ENCODE data around the gene GMCL2.

GMCL2 gene

GRCh38 chr5:178211095-178212048 is 24.2 kb upstream of the GMCL2 start:
- no peak overlapping the region for H3K9ac ChIP-seq (ENCODE audit: low read length)
- H3K27me3 ChIP-seq (ENCODE audit: control insufficient read depth, insufficient read depth, low read length) = no peaks in the 10 kb centered on the region
- no peaks in the 10 kb centered on the region for H3K9me3 ChIP-seq (ENCODE audit: control insufficient read depth, insufficient read depth, low read depth, low read length)
- H3K4me1 ChIP-seq (ENCODE audit: control insufficient read depth, insufficient read depth, low read length) = peaks cover 2% of the 10 kb centered on the region
- no peak overlapping the region for H3K27ac ChIP-seq (ENCODE audit: low read depth, low read length)
- H3K36me3 ChIP-seq (ENCODE audit: control insufficient read depth, insufficient read depth, low read length) = peaks cover 100% of the 10 kb centered on the region
- no peak overlapping the region for H3K4me3 ChIP-seq (ENCODE audit: low read depth, low read length)

- Histone ChIP-seq H3K27me3 (ENCODE audit: control insufficient read depth, insufficient read depth, low read length) (no peaks in the 10 kb centered on the region), H3K36me3 (ENCODE audit: control insufficient read depth, insufficient read depth, low read length) (peaks cover 100% of the 10 kb centered on the region), H3K4me3 (ENCODE audit: low read depth, low read length) (no peak overlapping the region), H3K9ac (ENCODE audit: low read length) (no peak overlapping the region), H3K9me3 (ENCODE audit: control insufficient read depth, insufficient read depth, low read depth, low read length) (no peaks in the 10 kb centered on the region), H3K4me1 (ENCODE audit: control insufficient read depth, insufficient read depth, low read length) (peaks cover 3% of the 10 kb centered on the region; the same call in 1 of the 2 replicates), H3K27ac (ENCODE audit: low read depth, low read length) (no peak overlapping the region)
Observed at GRCh38 chr5:178210686-178211085, 23.5 kb upstream of the GMCL2 start.

- no peaks in the 10 kb centered on the region for H3K9me3 ChIP-seq (ENCODE audit: control insufficient read depth, insufficient read depth, low read depth, low read length)
- no peak overlapping the region for H3K27ac ChIP-seq (ENCODE audit: low read depth, low read length)
- H3K9ac ChIP-seq (ENCODE audit: low read length) = no peak overlapping the region
- H3K4me3 ChIP-seq (ENCODE audit: low read depth, low read length) = no peak overlapping the region
- H3K36me3 ChIP-seq (ENCODE audit: control insufficient read depth, insufficient read depth, low read length) = peaks cover 99% of the 10 kb centered on the region
- H3K27me3 ChIP-seq (ENCODE audit: control insufficient read depth, insufficient read depth, low read length) = no peaks in the 10 kb centered on the region
- peaks cover 3% of the 10 kb centered on the region; the same call in 1 of the 2 replicates for H3K4me1 ChIP-seq (ENCODE audit: control insufficient read depth, insufficient read depth, low read length)
Observed at GRCh38 chr5:178210073-178210535, 22.9 kb upstream of the GMCL2 start.

GRCh38 chr5:178209334-178210072 is 22.3 kb upstream of the GMCL2 start:
- Histone ChIP-seq H3K27me3 (ENCODE audit: control insufficient read depth, insufficient read depth, low read length) (no peaks in the 10 kb centered on the region), H3K9me3 (ENCODE audit: control insufficient read depth, insufficient read depth, low read depth, low read length) (no peaks in the 10 kb centered on the region), H3K4me1 (ENCODE audit: control insufficient read depth, insufficient read depth, low read length) (peaks cover 3% of the 10 kb centered on the region; the same call in 1 of the 2 replicates), H3K36me3 (ENCODE audit: control insufficient read depth, insufficient read depth, low read length) (peaks cover 93% of the 10 kb centered on the region), H3K9ac (ENCODE audit: low read length) (no peak overlapping the region), H3K27ac (ENCODE audit: low read depth, low read length) (no peak overlapping the region), H3K4me3 (ENCODE audit: low read depth, low read length) (no peak overlapping the region)

GRCh38 chr5:178208540-178209227 is 21.5 kb upstream of the GMCL2 start:
- Histone ChIP-seq H3K9me3 (ENCODE audit: control insufficient read depth, insufficient read depth, low read depth, low read length) (no peaks in the 10 kb centered on the region), H3K9ac (ENCODE audit: low read length) (no peak overlapping the region), H3K4me3 (ENCODE audit: low read depth, low read length) (no peak overlapping the region), H3K27ac (ENCODE audit: low read depth, low read length) (no peak overlapping the region), H3K27me3 (ENCODE audit: control insufficient read depth, insufficient read depth, low read length) (no peaks in the 10 kb centered on the region), H3K4me1 (ENCODE audit: control insufficient read depth, insufficient read depth, low read length) (peaks cover 3% of the 10 kb centered on the region; the same call in 1 of the 2 replicates), H3K36me3 (ENCODE audit: control insufficient read depth, insufficient read depth, low read length) (peaks cover 85% of the 10 kb centered on the region)

GRCh38 chr5:178207917-178208280 is 20.7 kb upstream of the GMCL2 start:
- no peaks in the 10 kb centered on the region for H3K9me3 ChIP-seq (ENCODE audit: control insufficient read depth, insufficient read depth, low read depth, low read length)
- no peak overlapping the region for H3K4me3 ChIP-seq (ENCODE audit: low read depth, low read length)
- no peaks in the 10 kb centered on the region for H3K27me3 ChIP-seq (ENCODE audit: control insufficient read depth, insufficient read depth, low read length)
- H3K36me3 ChIP-seq (ENCODE audit: control insufficient read depth, insufficient read depth, low read length) = peaks cover 77% of the 10 kb centered on the region
- no peak overlapping the region for H3K9ac ChIP-seq (ENCODE audit: low read length)
- H3K27ac ChIP-seq (ENCODE audit: low read depth, low read length) = no peak overlapping the region
- H3K4me1 ChIP-seq (ENCODE audit: control insufficient read depth, insufficient read depth, low read length) = peaks cover 3% of the 10 kb centered on the region; the same call in 1 of the 2 replicates

GRCh38 chr5:178207183-178207916 is 20.2 kb upstream of the GMCL2 start:
- H3K36me3 ChIP-seq (ENCODE audit: control insufficient read depth, insufficient read depth, low read length) = peaks cover 72% of the 10 kb centered on the region
- H3K4me1 ChIP-seq (ENCODE audit: control insufficient read depth, insufficient read depth, low read length) = peaks cover 3% of the 10 kb centered on the region; the same call in 1 of the 2 replicates
- H3K4me3 ChIP-seq (ENCODE audit: low read depth, low read length) = peak overlapping the region; percentile 78
- H3K9ac ChIP-seq (ENCODE audit: low read length) = no peak overlapping the region
- no peak overlapping the region for H3K27ac ChIP-seq (ENCODE audit: low read depth, low read length)
- H3K27me3 ChIP-seq (ENCODE audit: control insufficient read depth, insufficient read depth, low read length) = no peaks in the 10 kb centered on the region
- H3K9me3 ChIP-seq (ENCODE audit: control insufficient read depth, insufficient read depth, low read depth, low read length) = no peaks in the 10 kb centered on the region

GRCh38 chr5:178206166-178207101 is 19.3 kb upstream of the GMCL2 start:
- no peaks in the 10 kb centered on the region for H3K27me3 ChIP-seq (ENCODE audit: control insufficient read depth, insufficient read depth, low read length)
- peaks cover 62% of the 10 kb centered on the region for H3K36me3 ChIP-seq (ENCODE audit: control insufficient read depth, insufficient read depth, low read length)
- peak overlapping the region; percentile 96 for H3K9ac ChIP-seq (ENCODE audit: low read length)
- no peak overlapping the region for H3K27ac ChIP-seq (ENCODE audit: low read depth, low read length)
- no peaks in the 10 kb centered on the region for H3K9me3 ChIP-seq (ENCODE audit: control insufficient read depth, insufficient read depth, low read depth, low read length)
- H3K4me1 ChIP-seq (ENCODE audit: control insufficient read depth, insufficient read depth, low read length) = peaks cover 3% of the 10 kb centered on the region; the same call in 1 of the 2 replicates
- peak overlapping the region; percentile 78 for H3K4me3 ChIP-seq (ENCODE audit: low read depth, low read length)

- H3K36me3 ChIP-seq (ENCODE audit: control insufficient read depth, insufficient read depth, low read length) = peaks cover 55% of the 10 kb centered on the region
- H3K27ac ChIP-seq (ENCODE audit: low read depth, low read length) = no peak overlapping the region
- H3K4me3 ChIP-seq (ENCODE audit: low read depth, low read length) = peak overlapping the region; percentile 78
- H3K9me3 ChIP-seq (ENCODE audit: control insufficient read depth, insufficient read depth, low read depth, low read length) = no peaks in the 10 kb centered on the region
- no peaks in the 10 kb centered on the region for H3K27me3 ChIP-seq (ENCODE audit: control insufficient read depth, insufficient read depth, low read length)
- peaks cover 3% of the 10 kb centered on the region; the same call in 1 of the 2 replicates for H3K4me1 ChIP-seq (ENCODE audit: control insufficient read depth, insufficient read depth, low read length)
- peak overlapping the region; percentile 96 for H3K9ac ChIP-seq (ENCODE audit: low read length)
Observed at GRCh38 chr5:178205749-178206047, 18.5 kb upstream of the GMCL2 start.
